ENCODE measurements around the gene GOLIM4.

The GOLIM4 gene

GRCh38 chr3:168100777-168101492 lies 5.2 kb upstream of the GOLIM4 start:
- DNase-seq (ENCODE audit: low read depth), result no peak

DNA sequence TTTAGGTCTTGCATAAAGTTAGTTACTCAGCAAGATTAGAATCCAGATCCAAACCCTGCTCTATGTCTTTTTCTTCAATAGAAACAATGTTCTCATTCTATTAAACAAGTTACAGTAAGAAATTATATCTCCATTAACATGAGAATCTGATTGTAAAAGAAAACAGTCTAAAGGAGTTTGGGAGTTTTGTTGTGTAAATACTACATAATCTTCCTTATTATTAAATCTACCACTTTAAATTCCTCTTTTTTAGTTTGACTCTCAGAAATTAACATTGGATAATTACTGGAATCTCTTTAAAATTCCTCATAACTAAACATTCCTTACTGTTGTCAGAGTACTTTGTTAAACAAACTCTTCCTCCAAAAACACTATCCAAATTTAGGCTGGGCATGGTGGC lies 1.7 kb upstream of the GOLIM4 start:
- no peak for DNase-seq (ENCODE audit: low read depth)

DNA sequence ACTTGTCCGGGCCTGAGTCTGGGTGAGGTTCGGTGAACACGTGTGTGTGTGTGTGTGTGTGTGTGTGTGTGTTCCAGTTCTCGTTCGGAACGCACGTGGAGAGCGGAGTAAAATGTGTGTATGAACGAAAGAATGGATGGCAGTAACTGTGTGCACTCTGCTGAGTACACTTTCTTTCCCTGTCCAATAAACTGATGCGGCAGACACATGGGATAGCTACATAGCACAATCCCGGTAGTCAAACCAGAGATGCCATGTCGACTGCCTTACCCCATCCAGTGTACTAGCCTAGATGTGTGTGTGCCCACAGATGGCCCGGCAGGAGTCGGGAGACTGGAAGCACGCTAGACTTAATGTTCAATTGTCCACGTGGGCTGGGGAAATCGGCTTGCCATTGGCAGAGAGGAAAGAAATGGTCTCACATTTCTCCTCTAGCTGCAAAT lies 507 bp upstream of the GOLIM4 start:
- peak; percentile 75 for DNase-seq (ENCODE audit: low read depth)

DNA sequence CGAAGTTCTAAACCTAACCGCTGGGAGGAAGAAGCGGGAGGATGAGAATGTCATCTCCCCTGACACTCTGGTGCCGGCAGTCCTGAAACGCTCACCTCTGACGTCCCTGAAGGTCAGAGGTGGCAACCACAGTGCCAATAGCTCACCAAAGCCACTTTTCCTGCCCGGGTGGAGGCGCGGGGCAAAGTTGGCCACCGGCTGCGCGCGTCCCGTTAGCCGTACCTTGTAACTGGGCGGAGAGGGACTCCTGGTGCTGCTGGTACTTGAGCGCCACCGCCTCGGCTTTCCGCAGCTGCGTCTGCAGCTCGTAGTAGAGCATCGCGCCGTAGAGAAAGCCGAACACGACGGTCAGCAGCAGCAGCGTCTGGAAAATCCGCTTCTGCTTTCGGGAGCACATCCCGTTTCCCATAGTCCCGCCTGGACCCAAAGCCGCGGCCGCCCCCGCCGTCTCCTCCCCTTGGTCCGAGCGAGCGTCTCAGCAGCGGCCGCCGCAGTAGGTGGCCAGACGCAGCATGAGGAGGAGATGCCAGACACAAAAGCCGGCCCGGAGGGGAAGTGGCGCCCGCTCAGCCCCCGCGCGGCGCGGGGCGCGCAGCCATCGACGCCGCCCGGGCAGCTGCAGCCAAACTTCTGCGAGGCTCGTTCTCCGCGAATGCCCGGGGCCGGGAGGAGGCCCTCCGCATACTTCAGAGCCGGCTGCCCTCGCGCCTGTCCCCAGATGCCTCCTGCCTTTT lies 680 bp downstream of the GOLIM4 start:
- DNase-seq (ENCODE audit: low read depth), result no peak

DNA sequence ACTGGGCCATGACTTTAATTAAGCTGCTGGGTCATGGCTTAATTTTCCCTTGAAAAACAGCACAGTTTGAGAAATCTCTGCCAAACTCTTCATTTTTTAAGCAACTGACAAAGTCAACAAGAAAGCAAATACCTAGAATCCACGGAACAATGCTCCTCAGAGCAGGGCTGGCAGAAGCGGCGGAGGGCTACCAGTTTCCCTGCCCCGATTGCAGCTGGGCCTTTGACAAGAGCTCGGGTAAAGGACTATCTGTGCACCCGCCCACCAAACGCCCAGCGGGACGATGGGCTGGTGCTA lies 1.2 kb downstream of the GOLIM4 start:
- DNase-seq (ENCODE audit: low read depth), result no peak

DNA sequence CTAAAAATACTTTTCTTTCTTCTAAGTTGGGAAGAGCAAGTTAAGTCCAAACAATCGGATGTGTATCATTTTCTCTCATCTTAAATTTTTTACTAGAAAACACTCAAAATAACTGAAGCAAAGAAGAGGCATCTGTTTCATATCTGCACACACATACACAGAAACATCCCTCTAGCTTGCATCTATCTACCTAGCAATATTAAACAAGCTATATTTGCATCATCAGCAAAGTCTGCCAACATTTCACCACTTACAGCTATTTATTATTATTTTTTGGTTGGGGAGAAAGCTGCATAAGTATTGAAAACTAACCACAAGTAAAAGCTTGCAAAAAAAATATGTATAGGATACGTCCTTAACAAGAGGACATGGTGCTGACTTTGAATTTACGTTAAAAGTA lies 1.9 kb downstream of the GOLIM4 start:
- DNase-seq (ENCODE audit: low read depth), result no peak

DNA sequence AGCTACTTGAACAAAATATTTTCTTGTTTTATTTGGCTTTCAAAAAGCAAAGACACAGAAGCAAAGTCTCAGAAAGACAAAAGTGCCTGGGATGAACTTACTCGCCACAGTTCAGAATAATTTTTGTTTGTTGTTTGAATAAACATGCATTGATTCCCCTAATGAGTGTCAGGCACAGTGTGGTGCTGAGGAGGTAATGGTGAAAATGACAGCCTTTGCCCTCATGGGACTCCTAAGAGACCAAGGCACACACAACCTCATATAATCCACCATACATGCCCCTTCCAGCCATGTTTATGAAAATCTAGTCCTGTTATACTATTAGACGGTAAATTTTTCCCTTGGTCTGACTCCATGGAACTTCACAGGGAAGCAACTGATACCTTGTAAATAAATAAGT lies 2.5 kb downstream of the GOLIM4 start:
- DNase-seq (ENCODE audit: low read depth), result no peak

DNA sequence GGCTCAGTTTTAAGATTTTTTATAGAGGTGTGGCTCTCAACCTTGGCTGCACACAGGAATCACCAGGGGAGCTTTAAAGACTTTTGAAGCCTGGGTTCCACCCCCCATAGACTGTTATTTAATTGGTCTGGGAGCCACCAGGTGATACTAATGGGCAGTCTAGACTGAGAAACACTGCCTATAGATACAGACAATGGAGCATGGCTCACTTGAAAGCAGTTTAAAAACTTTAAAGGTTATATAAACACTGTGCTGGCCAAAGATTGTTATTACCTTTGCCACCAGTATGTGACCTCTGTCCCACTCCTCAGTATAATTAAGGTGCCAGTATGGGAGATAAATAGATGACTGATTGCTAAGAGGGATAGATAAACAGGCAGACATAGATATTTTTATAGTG lies 3.8 kb downstream of the GOLIM4 start:
- no peak for DNase-seq (ENCODE audit: low read depth)

DNA sequence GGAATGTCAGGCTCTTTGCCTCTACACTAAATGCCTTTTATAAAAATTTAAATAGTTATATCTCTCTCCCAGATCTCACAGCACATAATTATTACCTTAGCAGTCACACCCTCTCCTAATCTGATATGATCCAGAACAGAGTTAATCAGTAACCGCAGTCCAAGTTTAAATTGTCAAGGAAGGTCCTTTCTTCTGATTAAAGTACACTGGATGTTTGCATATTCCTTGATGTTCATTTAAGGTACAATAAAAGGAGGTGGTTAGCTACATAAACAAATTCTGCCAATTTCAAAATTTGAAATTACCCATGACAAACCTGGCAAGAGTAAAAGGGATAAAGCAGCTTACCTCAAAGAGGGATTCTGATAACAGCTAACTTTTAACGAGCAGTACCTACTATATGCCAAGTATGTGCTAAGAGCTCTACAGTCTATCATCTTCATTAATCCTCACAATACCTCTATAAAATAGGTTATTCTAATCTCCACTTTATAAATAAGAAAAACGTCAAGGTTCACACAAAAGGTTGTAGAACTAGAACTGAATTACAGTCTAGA lies 4.3 kb downstream of the GOLIM4 start:
- no peak for DNase-seq (ENCODE audit: low read depth)

DNA sequence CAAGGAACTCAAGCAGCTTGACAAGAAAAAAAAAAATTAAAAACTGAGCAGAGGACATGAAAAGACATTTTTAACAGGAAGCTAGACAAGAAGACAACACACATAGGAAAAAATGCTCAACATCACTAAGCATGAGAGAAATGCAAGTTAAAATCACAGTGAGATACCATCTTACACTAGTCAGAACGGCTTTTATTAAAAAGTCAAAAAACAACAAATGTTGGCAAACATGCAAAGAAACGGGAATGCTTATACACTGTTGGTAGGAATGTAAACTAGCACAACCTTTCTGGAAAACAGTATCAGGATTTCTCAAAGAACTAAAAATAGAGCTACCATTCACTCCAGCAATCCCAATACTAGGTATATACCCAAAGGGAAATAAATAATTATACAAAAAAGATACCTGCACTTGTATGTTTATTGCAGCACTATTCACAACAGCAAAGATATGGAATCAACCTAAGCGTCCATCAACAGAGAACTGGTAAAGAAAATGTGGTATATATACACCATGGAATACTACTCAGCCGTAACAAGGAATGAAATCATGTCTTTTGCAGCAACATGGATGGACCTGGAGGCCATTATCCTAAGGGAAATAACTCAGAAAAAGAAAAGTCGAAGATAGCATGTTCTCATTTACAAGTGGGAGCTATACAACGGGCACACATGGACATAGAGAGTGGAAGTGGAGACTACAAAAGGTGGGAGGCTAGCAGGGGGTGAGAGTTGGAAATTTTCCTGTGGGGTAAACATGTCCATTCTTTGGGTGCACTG lies 5.2 kb downstream of the GOLIM4 start:
- no peak for DNase-seq (ENCODE audit: low read depth)

DNA sequence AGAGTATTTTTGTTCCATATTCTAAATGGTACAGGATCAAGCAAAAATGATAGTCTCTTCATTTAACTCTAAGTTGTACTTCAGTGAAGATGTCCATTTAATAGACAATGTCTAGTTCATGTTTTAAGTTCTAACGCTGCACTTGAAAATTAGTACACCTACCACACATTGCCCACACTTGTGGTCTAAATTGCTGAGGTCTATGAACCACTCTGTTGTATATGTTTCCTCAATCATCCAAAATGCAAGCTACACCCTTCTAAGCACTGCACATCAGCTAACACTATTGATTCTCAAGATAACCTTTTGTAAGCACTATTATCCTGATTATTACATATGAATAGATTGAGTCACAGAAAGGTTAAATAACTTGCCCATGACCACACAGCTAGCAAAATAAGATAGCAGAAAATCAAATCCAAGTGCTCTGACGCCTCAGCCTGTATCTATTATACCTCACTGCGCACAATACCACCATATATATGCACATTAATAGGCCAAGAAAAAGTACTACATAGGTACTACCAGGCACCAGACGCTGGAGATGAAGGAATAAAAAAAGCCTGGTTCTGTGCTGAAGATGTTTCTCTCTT lies 6.4 kb downstream of the GOLIM4 start:
- no peak for DNase-seq (ENCODE audit: low read depth)

DNA sequence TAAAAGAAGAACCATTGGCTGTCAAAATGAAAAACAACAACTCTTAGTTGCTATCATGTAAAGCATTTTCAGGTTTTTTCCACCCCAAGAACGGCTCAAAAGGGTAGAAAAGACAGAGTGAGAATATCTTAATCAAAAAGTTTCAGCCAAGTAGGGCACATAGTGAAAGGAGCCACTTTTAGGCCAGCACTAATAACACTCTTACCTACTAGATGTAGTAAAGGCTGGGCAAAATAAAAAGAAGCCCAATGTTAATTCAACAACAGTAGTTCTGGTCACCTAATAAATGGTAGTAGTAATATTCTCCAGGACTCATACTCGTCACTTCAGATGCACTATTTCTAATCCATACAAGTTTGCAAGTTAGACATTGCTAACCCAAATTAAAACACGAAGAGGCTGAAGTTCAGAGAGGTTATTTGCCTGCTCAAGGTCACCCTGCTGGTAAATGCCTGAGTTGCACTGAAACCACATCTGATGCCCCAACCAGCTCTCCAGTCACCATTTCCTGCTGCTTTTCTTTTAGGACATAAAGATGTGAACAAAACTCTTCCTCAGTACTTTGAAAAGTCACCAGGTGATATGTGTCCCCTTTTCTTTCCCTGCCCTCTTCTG lies 7.5 kb downstream of the GOLIM4 start:
- no peak for DNase-seq (ENCODE audit: low read depth)

- no peak for DNase-seq (ENCODE audit: low read depth)
Measured at GRCh38 chr3:168087539-168087938, 8.2 kb downstream of the GOLIM4 start.

DNA sequence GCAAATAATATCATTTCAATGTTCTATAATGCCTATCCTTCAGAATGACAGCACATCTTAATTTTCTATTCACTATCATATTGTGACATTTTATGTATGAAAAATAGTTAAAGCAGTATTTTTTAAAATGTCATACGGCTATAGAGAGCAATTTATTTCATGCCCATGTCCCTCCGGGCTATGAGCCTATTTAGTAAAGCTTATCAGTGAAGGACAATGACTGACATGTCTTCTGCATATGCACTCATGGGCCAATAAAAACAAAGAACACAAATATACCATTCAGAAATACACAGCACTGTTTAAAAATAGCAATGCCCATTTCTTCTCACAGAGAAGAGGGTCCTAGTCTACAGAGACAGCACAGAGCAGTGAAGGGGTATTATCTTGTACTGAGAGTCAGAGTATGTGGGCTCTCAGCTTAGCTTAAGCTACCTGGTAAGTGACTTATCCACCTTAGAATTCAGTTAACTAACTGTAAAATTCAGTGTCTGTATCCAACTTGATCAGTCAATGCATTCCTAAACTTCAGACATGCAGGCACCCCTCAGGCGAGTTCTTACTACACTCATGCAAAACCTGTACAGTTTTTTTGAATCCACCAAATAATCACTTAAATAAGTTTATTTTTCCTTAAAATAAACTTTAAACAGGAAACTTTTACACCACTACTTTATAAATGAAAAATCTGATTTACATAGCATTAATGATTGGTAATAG lies 9.0 kb downstream of the GOLIM4 start:
- no peak for DNase-seq (ENCODE audit: low read depth)

DNA sequence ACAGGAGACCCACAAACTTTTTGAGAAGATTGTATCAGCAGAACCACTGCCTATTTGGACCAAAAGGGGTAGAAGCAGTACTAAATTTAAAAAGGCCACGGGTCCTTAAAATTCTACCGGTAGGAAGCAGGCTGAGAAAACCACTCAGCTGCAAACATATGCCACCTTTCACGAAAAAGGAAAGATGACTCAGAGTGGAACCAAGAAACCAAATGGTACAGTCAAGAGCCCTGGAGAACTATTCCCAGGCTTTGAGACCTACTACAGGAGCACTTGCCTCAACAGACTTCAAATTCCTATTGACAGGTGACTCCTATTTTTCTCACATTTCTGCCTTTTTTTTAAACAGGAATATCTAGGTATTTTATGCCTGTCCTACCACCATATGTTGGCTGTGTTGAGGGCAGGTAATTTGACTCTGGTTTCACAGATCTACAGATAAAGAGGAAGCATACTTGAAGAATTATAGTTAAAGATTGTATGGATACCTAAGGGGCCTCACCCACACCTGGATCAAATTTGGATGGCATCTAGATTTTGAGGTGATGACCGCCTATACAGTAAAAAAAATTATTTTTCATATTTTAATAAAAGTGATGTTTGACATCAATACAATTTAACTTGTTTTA lies 10.1 kb downstream of the GOLIM4 start:
- DNase-seq (ENCODE audit: low read depth), result no peak

GRCh38 chr3:168083906-168084305 lies 11.8 kb downstream of the GOLIM4 start:
- no peak for DNase-seq (ENCODE audit: low read depth)

DNA sequence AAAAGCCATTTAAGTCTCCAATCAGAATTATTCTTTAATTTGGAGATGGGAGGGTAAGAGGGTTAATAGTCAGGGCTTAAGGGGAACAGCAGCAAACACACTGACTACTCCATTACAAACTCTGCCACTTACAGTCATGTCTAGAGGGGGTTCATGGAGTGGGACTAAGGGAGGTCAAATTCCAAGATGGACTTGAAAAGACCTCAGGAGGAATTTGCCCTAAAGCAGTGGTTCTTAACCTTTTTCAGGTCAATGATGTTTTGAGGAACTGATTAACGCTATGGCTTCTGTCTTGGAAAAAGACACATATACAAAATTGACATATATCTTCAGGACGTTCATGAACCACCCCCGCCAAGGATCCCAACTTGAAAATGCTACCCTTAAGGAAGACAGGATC lies 13.9 kb downstream of the GOLIM4 start:
- no peak for DNase-seq (ENCODE audit: low read depth)

DNA sequence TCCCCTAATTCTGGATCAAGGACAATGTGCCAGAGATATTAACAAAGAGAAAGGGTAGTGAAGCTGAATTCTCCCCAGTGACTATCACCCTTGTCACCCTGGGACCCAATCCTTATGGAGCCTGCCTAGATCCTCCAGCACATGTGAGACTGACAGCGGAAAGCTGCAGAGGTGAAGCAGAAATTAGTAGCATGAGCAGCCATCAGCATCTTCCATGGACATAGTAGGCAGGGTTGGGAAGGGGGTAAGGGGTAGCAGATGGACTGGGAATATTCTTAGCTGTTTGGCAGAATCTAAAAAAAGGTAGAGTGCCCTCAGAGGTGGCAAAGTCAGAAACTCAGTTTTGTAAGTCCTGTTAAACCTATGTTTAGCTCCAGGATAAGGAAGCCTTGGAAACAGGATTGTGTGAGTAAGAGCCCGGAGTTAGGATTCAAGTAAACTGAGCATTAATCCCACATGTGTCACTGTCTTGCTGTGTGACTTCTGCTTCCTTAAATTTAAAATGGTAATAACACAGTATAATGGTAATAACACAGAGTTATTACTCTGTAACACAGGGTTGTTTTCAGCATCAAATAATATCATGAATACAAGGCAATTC lies 14.5 kb downstream of the GOLIM4 start:
- no peak for DNase-seq (ENCODE audit: low read depth)

DNA sequence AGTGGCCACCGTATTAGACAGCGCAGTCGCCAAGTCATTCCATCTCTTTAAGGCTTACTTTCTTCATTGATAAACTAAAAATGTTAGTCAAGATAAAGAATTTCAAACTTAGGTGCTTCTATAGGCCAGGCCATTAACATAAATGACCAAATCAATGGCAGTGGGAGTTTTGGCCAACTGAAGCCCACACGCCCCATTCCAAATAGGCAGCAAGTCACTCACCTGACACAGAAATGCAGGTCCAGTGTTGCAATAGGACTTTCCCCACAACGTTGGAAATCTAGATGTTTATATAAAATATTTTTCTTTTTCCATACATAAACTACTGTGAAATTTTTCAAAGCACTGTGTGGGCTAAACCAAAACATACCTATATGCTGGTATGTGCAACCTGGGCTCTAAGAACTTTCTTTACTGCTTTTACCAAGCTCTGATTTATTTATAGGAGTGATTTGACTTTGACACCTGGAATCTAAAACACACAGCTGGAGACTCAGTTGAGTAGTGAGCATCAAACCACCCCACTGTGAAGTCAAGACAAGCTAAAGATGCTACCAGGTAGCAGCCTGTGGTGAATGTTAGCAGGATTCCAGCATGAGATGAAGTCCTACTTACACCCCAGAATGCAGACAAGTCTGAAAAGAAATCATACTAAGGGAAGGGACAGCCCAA lies 15.1 kb downstream of the GOLIM4 start:
- DNase-seq (ENCODE audit: low read depth), result no peak

DNA sequence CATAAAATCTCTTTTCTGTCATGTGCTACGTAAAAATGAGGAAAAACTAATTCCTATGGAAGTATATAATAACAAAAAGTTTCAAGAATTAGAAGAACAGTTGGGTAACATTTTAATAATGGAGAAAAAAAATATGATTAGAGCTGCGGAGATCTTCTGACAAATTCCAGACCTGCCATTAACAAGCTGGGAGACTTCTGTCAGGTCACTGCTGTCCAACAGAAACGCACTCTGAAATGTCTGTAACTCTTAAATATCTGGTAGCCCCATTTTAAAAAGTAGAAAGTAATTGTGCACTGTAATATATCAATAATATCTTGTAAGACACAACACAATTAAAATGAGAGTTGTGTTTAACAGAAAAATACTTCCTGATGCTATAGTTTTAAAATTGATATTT lies 15.7 kb downstream of the GOLIM4 start:
- no peak for DNase-seq (ENCODE audit: low read depth)

All from non-pigmented ciliary epithelial cell (primary cell).